Measurements from ENCODE around the gene ASAP2. TPM values are rescaled to one million over a fixed set of nuclear protein-coding genes. Genes with fewer than 3 reads are reported as not detected.

The ASAP2 gene
- total RNA-seq, 2 experiments from 2014 or later: 0.27 TPM; not detected in 1

- CTCF ChIA-PET (ENCODE audit: unreplicated experiment): no interaction called here
- DNase-seq (ENCODE audit: low spot score): no peak
- 0 out of 2 replicates have a peak, but pooled peaks cover 3% of the 10 kb centered on the region for H4K20me1 ChIP-seq (ENCODE audit: insufficient read depth, low read length)
- peaks cover 4% of the 10 kb centered on the region for H3K4me1 ChIP-seq (ENCODE audit: insufficient read depth, low read length, poor library complexity, severe bottlenecking)
- H3K4me2 ChIP-seq (ENCODE audit: low read length): no peak overlapping the region
- POLR2A ChIA-PET: interaction anchor here (1.3 kb wide), 1 partner anchor 101 kb away, joined by 3 read pairs; no protein-coding TSS in a partner anchor
- H3K4me3 ChIP-seq (ENCODE audit: low read depth, low read length, poor library complexity, severe bottlenecking): no peak overlapping the region
- no peaks in the 10 kb centered on the region for H3K9me3 ChIP-seq (ENCODE audit: low read length)
- H2AFZ ChIP-seq (ENCODE audit: low read length): no peak overlapping the region
- TF ChIP-seq EZH2phosphoT487 (IDR thresholded peaks at IDR 0.05; ENCODE audit: borderline replicate concordance, low read depth, low read length) (no peak), CTCF (conservative IDR thresholded peaks at IDR 0.05; ENCODE audit: low read length) (no peak)
- intact Hi-C loops (cut with micrococcal nuclease; ENCODE audit: unreplicated experiment): no loop called here
- H3K36me3 ChIP-seq (ENCODE audit: insufficient read depth, low read length): peaks cover 62% of the 10 kb centered on the region
- no TSS peak for BruUV-seq (replicated peaks)
- no peak overlapping the region for H3K27ac ChIP-seq (ENCODE audit: low read depth, low read length, poor library complexity, severe bottlenecking)
- peaks cover 32% of the 10 kb centered on the region for H3K79me2 ChIP-seq (ENCODE audit: insufficient read depth, low read depth, low read length)
- H3K9me2 ChIP-seq (ENCODE audit: insufficient read depth, low read length): no peaks in the 10 kb centered on the region
These were observed 210.3 kb downstream of the ASAP2 start for GRCh38 chr2:9416962-9417316.

- no peak overlapping the region for H3K4me2 ChIP-seq (ENCODE audit: low read length)
- H3K9me2 ChIP-seq (ENCODE audit: insufficient read depth, low read length): no peaks in the 10 kb centered on the region
- H3K36me3 ChIP-seq (ENCODE audit: insufficient read depth, low read length): peaks cover 54% of the 10 kb centered on the region
- H3K9me3 ChIP-seq (ENCODE audit: low read length): no peaks in the 10 kb centered on the region
- ChIA-PET CTCF (ENCODE audit: unreplicated experiment) (no interaction called here), POLR2A (interaction anchor here (0.6 to 1.3 kb wide), 5 partner anchors 15 to 260 kb away, joined by 3 to 4 read pairs (median 3); no protein-coding TSS in a partner anchor)
- 0 out of 2 replicates have a peak, but pooled peaks cover 4% of the 10 kb centered on the region for H4K20me1 ChIP-seq (ENCODE audit: insufficient read depth, low read length)
- no peak for DNase-seq (ENCODE audit: low spot score)
- no peak for TF ChIP-seq EZH2phosphoT487 (IDR thresholded peaks at IDR 0.05; ENCODE audit: borderline replicate concordance, low read depth, low read length)
- TF ChIP-seq CTCF (conservative IDR thresholded peaks at IDR 0.05; ENCODE audit: low read length): no peak
- no peak overlapping the region for H2AFZ ChIP-seq (ENCODE audit: low read length)
- no peak overlapping the region for H3K4me3 ChIP-seq (ENCODE audit: low read depth, low read length, poor library complexity, severe bottlenecking)
- intact Hi-C loops (cut with micrococcal nuclease; ENCODE audit: unreplicated experiment): no loop called here
- peaks cover 8% of the 10 kb centered on the region for H3K4me1 ChIP-seq (ENCODE audit: insufficient read depth, low read length, poor library complexity, severe bottlenecking)
- BruUV-seq (replicated peaks): no TSS peak
- peaks cover 40% of the 10 kb centered on the region for H3K79me2 ChIP-seq (ENCODE audit: insufficient read depth, low read depth, low read length)
- H3K27ac ChIP-seq (ENCODE audit: low read depth, low read length, poor library complexity, severe bottlenecking): no peak overlapping the region
These were observed 211.1 kb downstream of the ASAP2 start for GRCh38 chr2:9417725-9418124.

DNA sequence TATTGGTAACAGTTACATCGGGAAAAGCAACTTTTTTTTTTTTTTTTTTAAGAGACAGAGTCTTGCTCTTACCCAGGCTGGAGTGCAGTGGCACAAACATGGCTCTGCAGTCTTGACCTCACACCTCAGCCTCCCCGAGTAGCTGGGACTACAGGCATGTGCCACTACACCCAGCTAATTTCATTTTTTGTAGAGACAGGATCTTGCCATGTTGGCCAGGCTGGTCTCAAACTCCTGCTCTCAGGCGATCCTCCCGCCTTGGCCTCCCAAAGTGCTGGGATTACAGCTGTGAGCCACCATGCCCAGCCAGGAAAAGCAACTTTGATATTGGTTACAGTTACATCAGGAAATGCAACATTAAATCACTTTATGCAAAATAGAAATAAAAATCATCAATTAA, 212.1 kb downstream of the ASAP2 start:
- H2AFZ ChIP-seq (ENCODE audit: low read length): no peak overlapping the region
- ChIA-PET CTCF (ENCODE audit: unreplicated experiment) (no interaction called here), POLR2A (interaction anchor here (0.7 kb wide), 1 partner anchor 261 kb away, joined by 3 read pairs; no protein-coding TSS in a partner anchor)
- intact Hi-C loops (cut with micrococcal nuclease; ENCODE audit: unreplicated experiment): no loop called here
- H3K9me3 ChIP-seq (ENCODE audit: low read length): no peaks in the 10 kb centered on the region
- no peak overlapping the region for H3K4me3 ChIP-seq (ENCODE audit: low read depth, low read length, poor library complexity, severe bottlenecking)
- H3K36me3 ChIP-seq (ENCODE audit: insufficient read depth, low read length): peaks cover 48% of the 10 kb centered on the region
- no peaks in the 10 kb centered on the region for H3K9me2 ChIP-seq (ENCODE audit: insufficient read depth, low read length)
- no peak overlapping the region for H3K27ac ChIP-seq (ENCODE audit: low read depth, low read length, poor library complexity, severe bottlenecking)
- 0 out of 2 replicates have a peak, but pooled peaks cover 4% of the 10 kb centered on the region for H4K20me1 ChIP-seq (ENCODE audit: insufficient read depth, low read length)
- H3K79me2 ChIP-seq (ENCODE audit: insufficient read depth, low read depth, low read length): peaks cover 42% of the 10 kb centered on the region
- peaks cover 8% of the 10 kb centered on the region for H3K4me1 ChIP-seq (ENCODE audit: insufficient read depth, low read length, poor library complexity, severe bottlenecking)
- no peak overlapping the region for H3K4me2 ChIP-seq (ENCODE audit: low read length)
- BruUV-seq (replicated peaks): no TSS peak
- TF ChIP-seq EZH2phosphoT487 (IDR thresholded peaks at IDR 0.05; ENCODE audit: borderline replicate concordance, low read depth, low read length) (no peak), CTCF (conservative IDR thresholded peaks at IDR 0.05; ENCODE audit: low read length) (no peak)
- no peak for DNase-seq (ENCODE audit: low spot score)
